Kidney (tissue), 14 donors: ENCODE data around the gene KIAA1671. TPM values are rescaled to one million over a fixed set of nuclear protein-coding genes. Genes with fewer than 3 reads are reported as not detected.

Experiments
- DNase-seq, 5 donors: peaks; one replicate each; pipeline ENCODE4 v3.0.0-alpha.2; 2013 to 2020
- FAIRE-seq: peaks from 2 replicates; lab custom pipeline; 2012; peaks lifted over from hg19 to GRCh38; lab: Jason Lieb, UNC
- H3K27ac ChIP-seq, 2 donors: one replicate each; pipeline ENCODE4 v1.7.0; 2013; ENCODE audit warnings: low read depth in 2 of 2, low read length in 2 of 2, inconsistent platforms in 1 of 2
- H3K27me3 ChIP-seq: one replicate; pipeline ENCODE4 v1.7.1; 2013; ENCODE audit warnings: low read length, inconsistent platforms; ENCODE audit not compliant: control insufficient read depth, insufficient read depth
- H3K36me3 ChIP-seq, 3 donors: one replicate each; pipeline versions ENCODE4 v1.7.0 to v1.7.1; 2013; ENCODE audit warnings: low read length in 3 of 3, control low read depth in 1 of 3, inconsistent platforms in 1 of 3; ENCODE audit not compliant: insufficient read depth in 3 of 3, control insufficient read depth in 2 of 3
- H3K4me1 ChIP-seq, 3 donors: one replicate each; pipeline versions ENCODE4 v1.7.0 to v1.7.1; 2013; ENCODE audit warnings: low read length in 3 of 3, inconsistent platforms in 1 of 3, low read depth in 1 of 3; ENCODE audit not compliant: control insufficient read depth in 2 of 3, insufficient read depth in 2 of 3
- H3K4me3 ChIP-seq, 3 donors: one replicate each; pipeline versions ENCODE4 v1.7.0 to v1.8.1; 2013; ENCODE audit warnings: low read length in 3 of 3, control low read depth in 1 of 3, inconsistent platforms in 1 of 3
- H3K9ac ChIP-seq, 3 donors: one replicate each; pipeline versions ENCODE4 v1.7.0 to v1.7.1; 2013; ENCODE audit warnings: low read length in 3 of 3, control low read depth in 1 of 3, inconsistent platforms in 1 of 3
- H3K9me3 ChIP-seq, 3 donors: one replicate each; pipeline versions ENCODE4 v1.7.0 to v1.7.1; 2013; ENCODE audit warnings: low read length in 3 of 3, control low read depth in 1 of 3, inconsistent platforms in 1 of 3; ENCODE audit not compliant: control insufficient read depth in 2 of 3, insufficient read depth in 1 of 3
- intact Hi-C: fragments of 100-400 bp; cut with DNase I; formaldehyde crosslinking; loops from one replicate; pipeline ENCODE4 v1.11.1; 2022
- polyA plus RNA-seq: library from polyadenylated mRNA; stranded (reverse); fragments of 350-450 nt; fragmentation: Illumina TruSeq; extraction: RNeasy Lipid Tissue Mini Kit (QIAGEN cat#74804); gene quantifications from one replicate; pipeline ENCODE4 v1.2.3, GENCODE V29; 2014; ENCODE audit warnings: low read depth, low replicate concordance; ENCODE audit not compliant: insufficient read depth
- total RNA-seq: library from RNA; stranded (reverse); fragmentation: NEBNext Ultra II Directional; extraction: Animal tissue kit (Norgen Biotek cat#: 25700); gene quantifications from one replicate; pipeline ENCODE4 v1.2.1, GENCODE V29; 2021
- TF ChIP-seq, protein P1 (sequence below): IDR thresholded peaks from 3 replicates; pipeline ENCODE4 v1.5.1; 2012; ENCODE audit warnings: mild to moderate bottlenecking, moderate library complexity, borderline replicate concordance; ENCODE audit not compliant: insufficient read depth; ENCODE audit errors: extremely low read depth
- donor health status: control.
- donor health status: control.
- donor health status: control.
- donor health status: control.
- donor health status: control.
- donor health status: DM: yes; HTN: yes; CAD: no.
- donor health status: Normal renal cell carcinoma (clear cell type).

Gene KIAA1671
- total and polyA plus RNA-seq, 2 donors from 2014 or later = 7.3 to 65.2 TPM

DNA sequence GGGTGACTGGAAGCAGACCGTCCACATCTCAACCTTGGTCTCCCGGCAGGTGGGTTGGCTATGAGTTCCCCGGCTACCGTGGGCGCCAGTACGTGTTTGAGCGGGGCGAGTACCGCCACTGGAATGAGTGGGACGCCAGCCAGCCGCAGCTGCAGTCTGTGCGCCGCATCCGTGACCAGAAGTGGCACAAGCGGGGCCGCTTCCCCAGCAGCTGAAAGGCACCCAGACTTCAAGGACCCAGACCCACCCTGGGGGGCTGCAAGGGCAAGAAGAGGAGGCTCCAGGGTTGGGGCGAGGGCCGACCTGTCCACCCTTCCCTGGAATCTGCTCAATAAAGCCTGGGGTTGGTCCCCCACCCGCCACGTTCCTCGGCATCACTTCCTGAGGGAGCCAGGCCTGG is 254.5 kb downstream of the KIAA1671 start:
- no peak for FAIRE-seq
- H3K36me3 ChIP-seq = no peaks in the 10 kb centered on the region

DNA sequence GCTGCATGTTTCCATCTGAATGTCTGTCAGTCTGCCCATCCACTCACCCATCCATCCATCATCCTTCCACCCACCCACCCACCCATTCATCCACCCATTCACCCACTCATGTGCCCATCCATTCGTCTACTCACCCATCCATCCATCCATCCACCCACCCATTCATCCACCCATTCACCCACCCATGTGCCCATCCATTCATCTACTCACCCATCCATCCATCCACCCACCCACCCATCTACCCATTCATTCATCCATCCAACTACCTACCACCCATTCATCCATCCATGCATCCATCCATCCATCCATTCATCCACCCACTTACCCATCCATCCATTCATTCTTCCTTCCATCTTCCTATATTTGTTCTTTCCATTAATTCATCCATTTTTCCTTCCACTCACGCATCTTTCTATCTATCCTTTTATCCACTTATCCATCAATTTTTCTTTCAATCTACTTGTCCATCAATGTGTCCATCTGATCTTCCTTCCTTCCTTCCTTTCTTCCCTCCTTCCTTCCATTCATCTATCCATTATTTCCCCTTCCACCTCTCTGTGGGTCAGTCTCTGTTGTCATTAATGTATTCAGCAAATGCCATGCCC is 255.1 kb downstream of the KIAA1671 start:
- Histone ChIP-seq H3K9ac (no peak overlapping the region), H3K36me3 (no peaks in the 10 kb centered on the region), H3K27me3 (no peaks in the 10 kb centered on the region), H3K4me3 (no peak overlapping the region), H3K9me3 (no peaks in the 10 kb centered on the region), H3K4me1 (no peaks in the 10 kb centered on the region), H3K27ac (no peak overlapping the region)
- TF ChIP-seq, protein P1, sequence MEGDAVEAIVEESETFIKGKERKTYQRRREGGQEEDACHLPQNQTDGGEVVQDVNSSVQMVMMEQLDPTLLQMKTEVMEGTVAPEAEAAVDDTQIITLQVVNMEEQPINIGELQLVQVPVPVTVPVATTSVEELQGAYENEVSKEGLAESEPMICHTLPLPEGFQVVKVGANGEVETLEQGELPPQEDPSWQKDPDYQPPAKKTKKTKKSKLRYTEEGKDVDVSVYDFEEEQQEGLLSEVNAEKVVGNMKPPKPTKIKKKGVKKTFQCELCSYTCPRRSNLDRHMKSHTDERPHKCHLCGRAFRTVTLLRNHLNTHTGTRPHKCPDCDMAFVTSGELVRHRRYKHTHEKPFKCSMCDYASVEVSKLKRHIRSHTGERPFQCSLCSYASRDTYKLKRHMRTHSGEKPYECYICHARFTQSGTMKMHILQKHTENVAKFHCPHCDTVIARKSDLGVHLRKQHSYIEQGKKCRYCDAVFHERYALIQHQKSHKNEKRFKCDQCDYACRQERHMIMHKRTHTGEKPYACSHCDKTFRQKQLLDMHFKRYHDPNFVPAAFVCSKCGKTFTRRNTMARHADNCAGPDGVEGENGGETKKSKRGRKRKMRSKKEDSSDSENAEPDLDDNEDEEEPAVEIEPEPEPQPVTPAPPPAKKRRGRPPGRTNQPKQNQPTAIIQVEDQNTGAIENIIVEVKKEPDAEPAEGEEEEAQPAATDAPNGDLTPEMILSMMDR = no peak
- no peak for FAIRE-seq
- DNase-seq = no peak
- intact Hi-C loops = no loop called here

More for the DNA sequence above, 254.5 kb downstream of the KIAA1671 start:
- H3K9me3 ChIP-seq = no peaks in the 10 kb centered on the region
- no peaks in the 10 kb centered on the region for H3K27me3 ChIP-seq
- DNase-seq = no peak
- intact Hi-C loops = no loop called here
- TF ChIP-seq, protein P1 = no peak
- H3K27ac ChIP-seq = no peak overlapping the region
- H3K9ac ChIP-seq = no peak overlapping the region
- H3K4me3 ChIP-seq = no peak overlapping the region
- no peaks in the 10 kb centered on the region for H3K4me1 ChIP-seq

DNA sequence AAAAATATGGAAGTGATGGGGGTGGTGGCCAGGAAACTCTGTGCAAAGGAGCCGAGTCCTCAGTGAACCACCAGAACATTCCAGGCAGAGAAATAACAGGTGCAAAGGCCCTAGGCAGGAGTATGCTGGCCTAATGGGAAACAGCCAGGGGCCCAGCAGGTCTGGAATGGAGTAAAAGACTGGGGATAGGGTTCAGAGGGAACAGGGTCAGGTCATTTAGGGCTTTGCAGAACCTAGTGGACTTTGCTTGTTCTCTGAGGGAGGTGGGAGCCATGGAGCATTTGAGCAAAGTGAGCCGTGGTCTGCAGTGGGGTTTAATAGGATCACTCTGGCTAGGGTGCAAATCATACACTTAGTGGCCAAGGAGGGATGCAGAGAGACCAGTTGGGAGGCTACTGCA is 255.8 kb downstream of the KIAA1671 start:
- no peak overlapping the region for H3K9ac ChIP-seq
- intact Hi-C loops = no loop called here
- H3K36me3 ChIP-seq = no peaks in the 10 kb centered on the region
- TF ChIP-seq, protein P1 = no peak
- no peak overlapping the region for H3K4me3 ChIP-seq
- no peaks in the 10 kb centered on the region for H3K4me1 ChIP-seq
- no peaks in the 10 kb centered on the region for H3K27me3 ChIP-seq
- DNase-seq (no peak), FAIRE-seq (no peak)
- no peak overlapping the region for H3K27ac ChIP-seq
- H3K9me3 ChIP-seq = no peaks in the 10 kb centered on the region
